NCI-H446 treated with DMSO at 0.1 percent for 48 hours (cell line): ENCODE measurements around the gene C16orf74.

Source experiments
- DNase-seq: peaks from one replicate; lab custom pipeline; 2025; lab: John Stamatoyannopoulos, UW

The C16orf74 gene

GRCh38 chr16:85674418-85674755 lies 76.5 kb downstream of the C16orf74 start:
- no peak for DNase-seq

DNA sequence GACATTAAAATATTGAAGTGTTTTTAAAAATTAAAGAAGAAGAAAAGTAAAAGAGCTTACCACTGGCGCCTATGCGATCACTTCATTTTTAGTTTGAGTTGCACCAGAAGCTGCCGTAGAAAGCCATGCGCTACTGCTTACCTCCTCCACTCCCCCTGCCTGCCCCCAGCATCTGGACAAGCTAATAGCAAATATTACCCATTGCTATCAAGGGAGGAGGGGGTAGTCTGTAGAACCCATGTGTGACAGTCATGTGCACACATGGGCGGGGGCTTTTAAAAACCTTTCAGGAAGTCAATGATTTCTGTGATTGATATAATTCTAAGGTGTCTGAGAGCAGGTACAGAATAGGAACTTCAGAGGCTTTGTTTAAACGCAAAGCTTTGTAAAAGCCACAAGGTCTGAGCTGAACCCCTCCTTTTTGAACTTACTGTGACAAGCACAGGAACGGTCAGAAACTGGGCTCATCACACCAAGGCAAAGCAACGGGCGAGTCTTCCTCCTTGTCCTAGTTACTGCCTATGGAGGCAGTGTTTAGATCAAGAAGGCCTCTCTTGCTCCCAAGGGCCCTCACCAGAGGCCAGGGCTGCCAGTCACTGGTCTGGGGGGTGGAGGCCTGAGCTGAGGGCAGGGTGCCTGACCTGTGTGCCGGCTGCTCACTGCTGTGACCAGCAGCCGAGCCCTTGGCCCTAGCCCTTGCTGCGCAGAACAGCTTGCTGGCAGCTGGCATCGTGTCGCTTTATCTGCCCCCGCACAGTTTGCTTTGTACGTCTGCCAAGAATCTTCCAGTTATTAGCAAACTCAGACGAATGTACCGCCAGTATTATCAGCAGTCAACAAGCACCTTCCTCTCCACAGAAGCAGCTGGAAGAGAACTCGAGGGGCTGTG lies 77.1 kb downstream of the C16orf74 start:
- peak; percentile 36 for DNase-seq

DNA sequence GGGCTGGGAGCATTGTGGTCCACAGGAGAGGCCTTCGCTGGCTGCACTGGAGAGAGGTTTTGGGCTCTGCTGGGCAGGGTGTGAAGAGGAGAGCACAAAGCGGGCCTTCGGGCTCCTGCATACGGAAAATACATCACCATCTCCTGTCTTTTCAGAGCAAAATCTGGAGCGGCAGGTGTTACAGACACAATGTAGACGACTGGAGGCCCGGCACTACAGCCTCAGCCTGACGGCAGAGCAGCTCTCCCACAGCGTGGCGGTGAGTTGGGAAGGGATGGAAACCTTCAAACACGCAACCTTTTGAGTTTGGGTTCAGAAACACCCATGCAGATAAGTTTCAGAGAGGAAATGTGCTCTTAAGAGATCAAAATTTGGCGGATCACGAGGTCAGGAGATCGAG lies 80.1 kb downstream of the C16orf74 start:
- no peak for DNase-seq

DNA sequence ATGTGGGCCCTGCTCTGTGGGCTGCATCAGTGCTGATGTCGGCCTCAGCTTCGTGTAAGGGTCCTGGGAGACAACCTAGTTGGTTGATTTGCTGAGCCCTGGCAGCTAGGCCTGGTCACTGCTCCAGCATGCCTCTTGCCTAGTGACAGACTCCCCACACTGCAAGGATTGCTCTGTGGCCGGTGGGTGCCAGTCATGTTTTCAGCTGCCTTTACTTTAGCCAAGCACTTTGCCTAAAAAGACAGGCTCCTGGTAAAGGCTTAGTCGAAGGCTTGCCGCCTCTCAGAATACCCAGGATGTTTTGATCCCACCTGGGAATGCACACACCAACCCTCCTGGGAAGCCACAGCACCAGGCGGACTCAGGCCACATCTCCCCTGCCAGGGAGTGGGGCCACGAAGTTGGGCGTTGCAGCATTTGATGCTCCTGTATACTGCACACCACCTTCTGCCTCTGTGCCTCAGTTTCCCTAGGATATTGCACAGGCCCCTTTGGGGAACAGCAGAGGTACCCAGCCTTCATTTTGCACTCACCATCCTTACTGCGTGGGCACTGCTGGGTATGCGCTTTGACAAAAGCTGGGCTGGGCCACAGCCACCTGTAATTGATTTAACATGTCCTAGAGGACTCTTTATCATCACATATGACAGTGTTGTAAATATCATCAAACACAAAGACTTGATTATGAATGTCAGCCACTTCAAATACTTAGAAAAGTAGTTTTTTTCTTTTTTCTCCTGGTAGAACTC lies 82.0 kb downstream of the C16orf74 start:
- DNase-seq: no peak

DNA sequence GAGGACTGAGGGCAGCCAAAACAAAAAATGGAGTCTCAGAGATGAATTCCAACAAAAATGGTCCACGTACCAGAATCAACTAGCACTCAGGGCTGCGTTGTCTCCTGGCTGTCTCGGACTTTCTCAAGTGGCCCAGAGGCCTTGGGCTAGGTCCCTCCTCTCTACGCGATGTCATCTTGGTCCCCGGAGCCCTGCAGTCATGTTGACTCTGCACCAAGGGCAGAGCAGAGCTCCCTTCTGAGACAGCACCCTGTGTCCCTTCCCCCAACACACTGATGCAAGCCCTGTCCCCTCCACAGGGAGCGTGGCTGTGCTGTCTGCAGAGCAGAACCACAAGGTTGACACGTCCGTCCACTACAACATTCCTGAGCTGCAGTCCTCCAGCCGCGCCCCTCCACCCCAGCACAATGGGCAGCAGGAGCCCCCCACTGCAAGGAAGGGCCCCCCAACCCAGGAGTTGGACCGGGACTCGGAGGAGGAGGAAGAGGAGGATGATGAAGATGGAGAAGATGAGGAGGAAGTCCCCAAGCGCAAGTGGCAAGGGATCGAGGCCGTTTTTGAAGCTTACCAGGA lies 83.0 kb downstream of the C16orf74 start:
- no peak for DNase-seq

DNA sequence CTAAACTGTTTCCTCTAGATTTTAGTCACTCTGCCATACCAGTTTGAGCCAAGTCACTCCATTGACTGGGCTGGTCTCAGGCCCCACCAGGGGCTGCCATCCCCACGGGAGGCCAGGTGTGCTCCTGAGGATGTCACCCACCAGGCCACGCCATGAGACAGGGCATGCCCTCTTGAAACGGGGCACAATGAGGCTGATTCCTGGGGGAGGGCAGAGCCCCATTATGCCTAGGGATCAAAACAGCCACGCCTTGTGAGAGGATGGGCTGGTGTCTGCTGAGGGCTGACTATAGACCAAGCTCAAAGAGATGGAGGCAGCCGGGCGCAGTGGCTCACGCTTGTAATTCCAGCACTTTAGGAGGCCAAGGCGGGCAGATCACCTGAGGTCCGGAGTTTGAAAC lies 83.6 kb downstream of the C16orf74 start:
- no peak for DNase-seq

GRCh38 chr16:85665929-85666328 lies 85.0 kb downstream of the C16orf74 start:
- DNase-seq: no peak

- no peak for DNase-seq
Measured at GRCh38 chr16:85665373-85665740, 85.5 kb downstream of the C16orf74 start.

GRCh38 chr16:85664580-85665372 lies 86.1 kb downstream of the C16orf74 start:
- no peak for DNase-seq

DNA sequence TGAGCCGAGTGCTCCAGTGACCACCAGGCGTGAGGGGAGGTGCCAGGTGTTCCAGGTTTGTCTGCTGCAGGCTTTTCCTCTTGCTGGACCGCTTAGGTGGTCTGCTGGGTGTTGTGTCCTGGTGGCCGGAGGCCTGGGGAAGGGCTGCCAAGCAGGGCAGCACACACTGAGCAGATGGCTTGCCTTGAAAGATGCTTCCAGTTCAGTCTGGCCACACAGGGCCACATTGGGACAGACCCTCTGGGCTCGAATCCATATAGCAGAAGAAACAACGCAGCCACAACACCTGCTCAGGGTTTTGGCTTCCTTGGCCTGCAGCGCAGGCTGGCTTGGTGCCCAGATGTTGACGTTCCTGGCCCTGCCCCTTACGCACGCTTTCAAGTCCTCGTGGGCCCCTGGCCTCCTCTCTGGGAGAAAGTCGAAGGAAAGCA lies 87.0 kb downstream of the C16orf74 start:
- DNase-seq: peak; percentile 46

DNA sequence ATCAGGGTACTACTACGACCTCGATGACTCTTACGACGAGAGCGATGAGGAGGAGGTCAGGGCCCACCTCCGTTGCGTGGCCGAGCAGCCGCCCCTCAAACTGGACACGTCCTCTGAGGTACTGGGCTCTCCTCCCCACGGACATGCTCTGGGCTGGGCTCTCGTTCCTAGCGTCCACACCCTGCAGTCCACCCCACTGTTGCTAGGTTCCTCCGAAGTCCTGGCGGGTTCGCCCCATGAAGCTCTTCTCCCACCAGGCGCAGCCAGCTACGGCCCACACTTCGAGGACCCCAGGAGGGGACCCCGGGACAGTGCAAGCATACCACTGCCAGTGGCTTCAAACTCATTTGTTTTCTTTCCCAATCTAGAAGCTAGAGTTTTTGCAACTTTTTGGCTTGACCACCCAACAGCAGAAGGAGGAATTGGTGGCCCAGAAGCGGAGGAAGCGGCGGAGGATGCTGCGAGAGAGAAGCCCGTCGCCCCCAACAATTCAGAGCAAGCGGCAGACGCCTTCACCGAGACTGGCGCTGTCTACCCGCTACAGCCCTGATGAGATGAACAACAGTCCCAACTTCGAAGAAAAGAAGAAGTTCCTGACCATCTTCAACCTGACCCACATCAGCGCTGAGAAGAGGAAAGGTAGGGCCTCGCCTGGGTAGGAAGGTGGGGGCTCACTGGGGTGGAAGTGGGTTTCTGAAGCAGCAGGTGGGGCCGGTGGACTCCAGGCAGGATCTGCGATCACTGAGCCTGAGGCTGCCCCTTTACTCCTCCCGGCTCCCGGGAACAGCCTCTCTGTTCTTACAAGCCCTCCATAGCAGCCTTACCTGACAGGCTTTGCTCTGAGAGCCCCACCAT lies 87.7 kb downstream of the C16orf74 start:
- no peak for DNase-seq

- DNase-seq: no peak
Measured at GRCh38 chr16:85662482-85662812, 88.4 kb downstream of the C16orf74 start.

GRCh38 chr16:85661740-85662481 lies 89.0 kb downstream of the C16orf74 start:
- DNase-seq: no peak

GRCh38 chr16:85660843-85661739 lies 89.8 kb downstream of the C16orf74 start:
- DNase-seq: no peak

- DNase-seq: no peak
Measured at GRCh38 chr16:85659805-85660511, 90.9 kb downstream of the C16orf74 start.

- DNase-seq: no peak
Measured at GRCh38 chr16:85659336-85659735, 91.6 kb downstream of the C16orf74 start.

- DNase-seq: no peak
Measured at GRCh38 chr16:85658504-85659326, 92.2 kb downstream of the C16orf74 start.

- DNase-seq: no peak
Measured at GRCh38 chr16:85657996-85658395, 92.9 kb downstream of the C16orf74 start.
